ENCODE results near the gene ENTREP3. TPM values are rescaled to one million over a fixed set of nuclear protein-coding genes. Genes with fewer than 3 reads are reported as not detected.
"Not testable (repeated sequence)": the region's sequence is repeated elsewhere in the genome, so short reads cannot be mapped to it uniquely, and the experiment has no call there.

The ENTREP3 gene
- total RNA-seq, 1 experiment from 2014 or later, result 20.7 TPM

DNA sequence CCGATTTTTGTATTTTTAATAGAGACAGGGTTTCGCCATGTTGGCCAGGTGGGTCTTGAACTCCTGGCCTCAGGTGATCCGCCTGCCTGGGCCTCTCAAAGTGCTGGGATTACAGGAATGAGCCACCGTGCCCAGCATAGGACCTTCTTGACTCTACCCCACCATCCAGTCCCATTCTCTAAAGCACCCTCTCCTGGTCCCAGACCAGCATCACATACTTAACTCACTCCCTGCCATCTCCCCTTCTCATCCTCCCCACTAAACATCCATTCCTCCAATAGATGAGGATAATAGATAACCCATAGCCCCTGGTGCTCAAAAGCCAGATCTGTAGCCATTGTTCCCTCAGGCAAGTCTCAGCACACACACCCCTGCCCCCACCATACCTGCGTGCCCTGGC lies 2.1 kb downstream of the ENTREP3 start:
- Histone ChIP-seq H3K79me2 (ENCODE audit: low read length) (peaks cover 22% of the 10 kb centered on the region), H3K4me1 (ENCODE audit: low read length) (peaks cover 45% of the 10 kb centered on the region), H4K20me1 (ENCODE audit: insufficient read depth, low read depth, low read length) (no peaks in the 10 kb centered on the region), H3K36me3 (ENCODE audit: insufficient read depth, low read length) (peaks cover 4% of the 10 kb centered on the region; the same call in 1 of the 2 replicates), H3K4me2 (ENCODE audit: low read depth, low read length, poor library complexity, severe bottlenecking) (peak overlapping the region; percentile 78), H2AFZ (ENCODE audit: low read length) (no peak overlapping the region), H3K27me3 (ENCODE audit: low read length) (no peaks in the 10 kb centered on the region), H3K27ac (ENCODE audit: low read length) (peak overlapping the region; percentile 64), H3K4me3 (ENCODE audit: low read length) (peak overlapping the region; percentile 73), H3K9me3 (ENCODE audit: low read length) (no peaks in the 10 kb centered on the region), H3K9ac (ENCODE audit: low read length) (peak overlapping the region; percentile 91), H3K9me2 (replicated peaks; ENCODE audit: insufficient read depth, low read length) (no peaks in the 10 kb centered on the region)
- DNase-seq, result no peak

DNA sequence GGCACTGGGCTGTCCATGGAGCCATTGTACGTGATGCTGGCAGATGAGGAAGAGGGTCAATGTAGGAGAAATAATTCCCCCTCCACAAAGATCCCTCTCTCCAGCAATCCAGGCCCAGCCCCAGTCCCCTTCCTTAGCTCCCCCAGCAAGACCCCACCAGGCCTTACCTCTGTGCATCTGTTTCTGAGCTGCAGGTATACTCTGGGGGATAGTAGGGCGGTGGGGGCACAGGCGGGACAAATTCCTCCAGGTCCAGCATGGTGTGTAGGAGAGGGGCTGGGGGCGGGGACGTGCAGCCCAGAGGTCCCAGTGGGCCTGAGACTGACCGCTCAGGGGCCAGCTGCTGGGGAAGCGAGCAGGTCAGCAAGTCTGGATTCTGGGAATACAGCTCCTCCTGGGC lies 3.7 kb downstream of the ENTREP3 start:
- H3K9ac ChIP-seq (ENCODE audit: low read length), result peak overlapping the region; percentile 87
- H3K4me3 ChIP-seq (ENCODE audit: low read length), result peak overlapping the region; percentile 88; the same call in 1 of the 2 replicates
- no peaks in the 10 kb centered on the region for H3K36me3 ChIP-seq (ENCODE audit: insufficient read depth, low read length)
- peaks cover 45% of the 10 kb centered on the region for H3K4me1 ChIP-seq (ENCODE audit: low read length)
- H3K27ac ChIP-seq (ENCODE audit: low read length), result peak overlapping the region; percentile 56; the same call in 1 of the 2 replicates
- H3K9me3 ChIP-seq (ENCODE audit: low read length), result no peaks in the 10 kb centered on the region
- no peaks in the 10 kb centered on the region for H3K27me3 ChIP-seq (ENCODE audit: low read length)
- H2AFZ ChIP-seq (ENCODE audit: low read length), result no peak overlapping the region; the same call in 1 of the 2 replicates
- H3K79me2 ChIP-seq (ENCODE audit: low read length), result peaks cover 22% of the 10 kb centered on the region
- no peaks in the 10 kb centered on the region for H3K9me2 ChIP-seq (replicated peaks; ENCODE audit: insufficient read depth, low read length)
- H3K4me2 ChIP-seq (ENCODE audit: low read depth, low read length, poor library complexity, severe bottlenecking), result peak overlapping the region; percentile 99
- no peak for DNase-seq
- no peaks in the 10 kb centered on the region for H4K20me1 ChIP-seq (ENCODE audit: insufficient read depth, low read depth, low read length)

DNA sequence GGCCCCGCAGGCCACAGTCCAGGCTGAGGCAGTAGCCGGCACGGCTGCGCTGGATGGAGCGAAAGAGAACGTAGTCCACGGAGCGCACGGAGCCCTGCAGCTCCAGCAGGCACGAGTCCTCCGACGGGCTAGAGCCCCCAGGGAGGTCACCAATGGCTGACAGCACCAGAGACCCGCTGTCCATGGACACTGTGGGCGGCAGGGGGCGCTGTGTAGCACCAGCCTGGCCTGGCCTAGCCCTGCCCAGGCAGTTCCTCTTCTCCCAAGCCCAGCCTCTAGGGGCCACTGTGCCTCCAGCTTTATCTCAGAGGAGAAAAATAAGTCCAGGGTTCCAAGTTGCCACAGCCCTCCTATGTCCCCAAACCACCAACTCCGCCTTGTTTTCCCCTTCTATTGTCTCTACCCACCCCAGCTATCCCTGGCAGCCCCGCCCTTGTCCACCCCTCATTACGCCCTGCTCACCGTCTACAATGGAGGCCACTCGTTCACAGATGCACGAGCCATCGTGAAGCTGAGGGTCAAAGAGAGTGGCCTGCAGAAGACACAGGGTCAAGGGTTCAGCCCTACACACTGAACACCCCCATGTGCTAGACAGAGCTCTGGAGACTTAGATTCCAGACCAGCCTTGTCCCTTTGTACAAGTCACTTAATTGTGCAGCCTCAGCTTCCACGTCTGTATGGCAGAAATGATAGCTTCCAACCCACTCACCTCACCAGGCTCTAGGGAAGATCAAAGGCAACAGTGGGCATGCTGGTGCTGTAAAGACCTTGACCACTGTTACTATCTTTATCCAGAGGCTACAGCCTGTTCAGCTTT lies 4.4 kb downstream of the ENTREP3 start:
- Histone ChIP-seq H2AFZ (ENCODE audit: low read length) (peak overlapping the region; percentile 95; the same call in 1 of the 2 replicates), H4K20me1 (ENCODE audit: insufficient read depth, low read depth, low read length) (no peaks in the 10 kb centered on the region), H3K27me3 (ENCODE audit: low read length) (no peaks in the 10 kb centered on the region), H3K79me2 (ENCODE audit: low read length) (peaks cover 22% of the 10 kb centered on the region), H3K36me3 (ENCODE audit: insufficient read depth, low read length) (no peaks in the 10 kb centered on the region), H3K4me3 (ENCODE audit: low read length) (peak overlapping the region; percentile 88), H3K9me3 (ENCODE audit: low read length) (no peaks in the 10 kb centered on the region), H3K9ac (ENCODE audit: low read length) (peak overlapping the region; percentile 87), H3K4me1 (ENCODE audit: low read length) (peaks cover 45% of the 10 kb centered on the region), H3K4me2 (ENCODE audit: low read depth, low read length, poor library complexity, severe bottlenecking) (peak overlapping the region; percentile 99), H3K9me2 (replicated peaks; ENCODE audit: insufficient read depth, low read length) (no peaks in the 10 kb centered on the region), H3K27ac (ENCODE audit: low read length) (peak overlapping the region; percentile 71)
- peak; percentile 98 for DNase-seq

DNA sequence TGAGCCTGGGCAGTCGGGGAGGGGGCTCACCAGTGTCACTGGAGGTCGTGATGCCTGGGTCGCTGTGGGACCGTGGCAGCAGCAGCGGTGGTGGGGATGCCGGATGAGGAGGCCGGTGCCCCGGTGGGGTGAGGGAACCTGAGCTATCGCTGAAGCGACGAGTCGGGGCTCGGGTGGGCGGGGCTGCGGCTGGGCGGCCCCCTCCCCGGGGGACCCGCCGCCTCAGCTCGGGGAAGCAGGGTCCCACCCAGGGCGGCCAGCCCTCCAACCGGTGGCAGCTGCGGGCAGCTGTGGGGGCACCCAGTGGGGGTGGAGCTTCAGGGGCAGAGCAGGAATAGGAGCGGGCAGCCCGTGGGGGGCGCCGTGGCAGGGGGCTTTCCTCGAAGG lies 5.0 kb downstream of the ENTREP3 start:
- peak overlapping the region; percentile 99 for H3K4me2 ChIP-seq (ENCODE audit: low read depth, low read length, poor library complexity, severe bottlenecking)

DNA sequence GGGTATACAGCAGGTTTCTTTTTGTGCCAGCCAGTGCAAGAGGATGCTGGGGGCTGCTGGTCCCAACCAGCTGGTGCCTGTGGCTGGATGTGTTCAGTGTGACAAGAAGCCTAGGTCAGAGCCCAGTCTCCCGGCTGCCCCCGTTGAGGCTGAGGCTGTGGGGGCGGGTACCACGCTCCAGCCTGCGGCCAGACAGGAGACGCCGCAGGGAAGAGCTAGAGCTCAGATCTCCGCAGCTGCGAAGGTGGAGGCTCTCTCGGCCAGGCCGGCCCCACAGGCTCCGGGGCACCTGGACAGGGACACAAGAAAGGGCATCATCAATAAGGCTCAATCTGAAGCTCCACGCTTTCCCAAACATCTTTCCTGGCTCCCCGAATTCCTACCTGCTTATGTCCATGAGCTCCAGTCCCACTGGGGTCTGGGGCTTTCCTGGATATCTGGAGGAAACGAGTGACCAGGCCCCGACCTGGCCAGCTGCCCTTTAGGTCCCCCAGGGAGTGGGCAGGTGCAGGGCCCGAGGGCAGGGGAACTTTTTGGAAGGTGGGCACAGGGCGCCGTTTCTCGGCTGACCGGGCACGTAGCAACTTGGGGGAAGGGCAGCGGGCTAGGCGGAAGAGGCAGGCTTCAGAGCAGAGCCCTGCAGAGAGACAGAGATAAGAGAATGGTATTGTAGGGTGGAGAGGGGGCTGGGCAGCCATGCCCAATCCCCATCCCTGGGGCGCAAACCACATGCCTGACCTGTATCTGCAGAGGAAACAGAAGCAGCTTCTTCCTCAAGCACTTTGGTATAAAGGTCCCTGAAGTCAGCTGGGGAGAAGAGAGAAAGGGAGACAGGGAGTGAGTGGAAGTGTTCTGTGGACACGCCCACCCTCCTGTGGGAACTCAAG lies 7.4 kb downstream of the ENTREP3 start:
- no peak for DNase-seq
- Histone ChIP-seq H4K20me1 (ENCODE audit: insufficient read depth, low read depth, low read length) (no peaks in the 10 kb centered on the region), H2AFZ (ENCODE audit: low read length) (no peak overlapping the region), H3K27me3 (ENCODE audit: low read length) (no peaks in the 10 kb centered on the region), H3K9ac (ENCODE audit: low read length) (no peak overlapping the region), H3K79me2 (ENCODE audit: low read length) (peaks cover 15% of the 10 kb centered on the region), H3K27ac (ENCODE audit: low read length) (no peak overlapping the region), H3K36me3 (ENCODE audit: insufficient read depth, low read length) (no peaks in the 10 kb centered on the region), H3K4me2 (ENCODE audit: low read depth, low read length, poor library complexity, severe bottlenecking) (no peak overlapping the region), H3K9me3 (ENCODE audit: low read length) (no peaks in the 10 kb centered on the region), H3K4me3 (ENCODE audit: low read length) (no peak overlapping the region), H3K9me2 (replicated peaks; ENCODE audit: insufficient read depth, low read length) (no peaks in the 10 kb centered on the region), H3K4me1 (ENCODE audit: low read length) (peaks cover 42% of the 10 kb centered on the region)

More for the DNA sequence above, 5.0 kb downstream of the ENTREP3 start:
- Histone ChIP-seq H4K20me1 (ENCODE audit: insufficient read depth, low read depth, low read length) (no peaks in the 10 kb centered on the region), H2AFZ (ENCODE audit: low read length) (peak overlapping the region; percentile 95; the same call in 1 of the 2 replicates), H3K9me2 (replicated peaks; ENCODE audit: insufficient read depth, low read length) (no peaks in the 10 kb centered on the region), H3K27ac (ENCODE audit: low read length) (peak overlapping the region; percentile 71), H3K36me3 (ENCODE audit: insufficient read depth, low read length) (no peaks in the 10 kb centered on the region), H3K4me3 (ENCODE audit: low read length) (peak overlapping the region; percentile 88), H3K9me3 (ENCODE audit: low read length) (no peaks in the 10 kb centered on the region), H3K79me2 (ENCODE audit: low read length) (peaks cover 22% of the 10 kb centered on the region), H3K27me3 (ENCODE audit: low read length) (no peaks in the 10 kb centered on the region), H3K4me1 (ENCODE audit: low read length) (peaks cover 42% of the 10 kb centered on the region), H3K9ac (ENCODE audit: low read length) (peak overlapping the region; percentile 87)
- DNase-seq, result peak; percentile 55

DNA sequence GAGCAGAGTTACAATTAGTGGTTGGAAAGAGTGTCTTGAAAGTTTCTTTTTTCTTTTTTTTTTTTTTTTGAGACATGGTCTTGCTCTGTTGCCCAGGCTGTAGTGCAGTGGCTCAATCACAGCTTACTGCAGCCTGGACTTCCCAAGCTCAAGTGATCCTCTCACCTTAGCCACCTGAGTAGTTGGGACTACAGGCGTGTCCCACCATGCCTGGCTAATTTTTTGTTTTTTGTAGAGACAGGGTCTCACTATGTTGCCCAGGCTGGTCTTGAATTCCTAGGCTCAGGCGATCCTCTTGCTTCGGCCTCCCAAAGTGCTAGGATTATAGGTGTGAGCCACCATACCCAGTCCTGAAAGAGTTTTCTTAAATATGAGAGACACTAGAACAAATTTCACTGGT lies 8.5 kb downstream of the ENTREP3 start:
- H3K27me3 ChIP-seq (ENCODE audit: low read length); H3K4me3 ChIP-seq (ENCODE audit: low read length); H2AFZ ChIP-seq (ENCODE audit: low read length); H3K27ac ChIP-seq (ENCODE audit: low read length); H3K9me2 ChIP-seq (replicated peaks; ENCODE audit: insufficient read depth, low read length); DNase-seq; H3K9ac ChIP-seq (ENCODE audit: low read length); H3K36me3 ChIP-seq (ENCODE audit: insufficient read depth, low read length); H3K4me2 ChIP-seq (ENCODE audit: low read depth, low read length, poor library complexity, severe bottlenecking); H3K9me3 ChIP-seq (ENCODE audit: low read length); H4K20me1 ChIP-seq (ENCODE audit: insufficient read depth, low read depth, low read length): not testable (repeated sequence)
- H3K79me2 ChIP-seq (ENCODE audit: low read length), result peaks cover 19% of the 10 kb centered on the region
- peaks cover 50% of the 10 kb centered on the region for H3K4me1 ChIP-seq (ENCODE audit: low read length)

DNA sequence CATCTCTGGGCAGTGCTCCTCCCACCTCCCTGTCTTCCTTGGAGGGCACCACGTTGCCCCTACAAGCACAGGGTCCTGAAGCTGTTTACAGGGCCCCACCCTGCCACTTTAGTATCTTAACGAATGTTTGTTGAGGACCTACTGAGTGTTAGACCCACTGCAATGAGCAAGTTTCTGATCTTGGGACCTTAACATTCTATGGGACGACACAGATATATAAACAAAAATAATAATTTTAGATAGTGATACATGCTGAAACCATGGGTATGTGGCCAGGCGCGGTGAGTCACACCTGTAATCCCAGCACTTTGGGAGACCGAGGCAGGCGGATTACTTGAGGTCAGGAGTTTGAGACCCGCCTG lies 10.1 kb downstream of the ENTREP3 start:
- Histone ChIP-seq H3K4me1 (ENCODE audit: low read length) (peaks cover 45% of the 10 kb centered on the region), H3K79me2 (ENCODE audit: low read length) (peaks cover 19% of the 10 kb centered on the region), H3K27ac (ENCODE audit: low read length) (peak overlapping the region; percentile 76), H3K27me3 (ENCODE audit: low read length) (no peaks in the 10 kb centered on the region), H3K36me3 (ENCODE audit: insufficient read depth, low read length) (no peaks in the 10 kb centered on the region), H2AFZ (ENCODE audit: low read length) (0 out of 2 replicates have a peak overlapping the region, but pooled peaks have one; percentile 49), H3K9ac (ENCODE audit: low read length) (peak overlapping the region; percentile 79), H3K9me2 (replicated peaks; ENCODE audit: insufficient read depth, low read length) (no peaks in the 10 kb centered on the region), H3K4me2 (ENCODE audit: low read depth, low read length, poor library complexity, severe bottlenecking) (peak overlapping the region; percentile 78), H3K4me3 (ENCODE audit: low read length) (peak overlapping the region; percentile 69), H4K20me1 (ENCODE audit: insufficient read depth, low read depth, low read length) (no peaks in the 10 kb centered on the region), H3K9me3 (ENCODE audit: low read length) (no peaks in the 10 kb centered on the region)
- DNase-seq, result no peak

Measured in Karpas-422 (cell line).